ENCODE data around the gene RBFOX2. TPM values are rescaled to one million over a fixed set of nuclear protein-coding genes. Genes with fewer than 3 reads are reported as not detected.
"Not testable (repeated sequence)": the region's sequence is repeated elsewhere in the genome, so short reads cannot be mapped to it uniquely, and the experiment has no call there.

Gene RBFOX2, protein sequence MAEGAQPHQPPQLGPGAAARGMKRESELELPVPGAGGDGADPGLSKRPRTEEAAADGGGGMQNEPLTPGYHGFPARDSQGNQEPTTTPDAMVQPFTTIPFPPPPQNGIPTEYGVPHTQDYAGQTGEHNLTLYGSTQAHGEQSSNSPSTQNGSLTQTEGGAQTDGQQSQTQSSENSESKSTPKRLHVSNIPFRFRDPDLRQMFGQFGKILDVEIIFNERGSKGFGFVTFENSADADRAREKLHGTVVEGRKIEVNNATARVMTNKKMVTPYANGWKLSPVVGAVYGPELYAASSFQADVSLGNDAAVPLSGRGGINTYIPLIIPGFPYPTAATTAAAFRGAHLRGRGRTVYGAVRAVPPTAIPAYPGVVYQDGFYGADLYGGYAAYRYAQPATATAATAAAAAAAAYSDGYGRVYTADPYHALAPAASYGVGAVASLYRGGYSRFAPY
- total RNA-seq = 10 to 100 TPM; 46.6 to 82.7 (median 62.1) TPM

DNA sequence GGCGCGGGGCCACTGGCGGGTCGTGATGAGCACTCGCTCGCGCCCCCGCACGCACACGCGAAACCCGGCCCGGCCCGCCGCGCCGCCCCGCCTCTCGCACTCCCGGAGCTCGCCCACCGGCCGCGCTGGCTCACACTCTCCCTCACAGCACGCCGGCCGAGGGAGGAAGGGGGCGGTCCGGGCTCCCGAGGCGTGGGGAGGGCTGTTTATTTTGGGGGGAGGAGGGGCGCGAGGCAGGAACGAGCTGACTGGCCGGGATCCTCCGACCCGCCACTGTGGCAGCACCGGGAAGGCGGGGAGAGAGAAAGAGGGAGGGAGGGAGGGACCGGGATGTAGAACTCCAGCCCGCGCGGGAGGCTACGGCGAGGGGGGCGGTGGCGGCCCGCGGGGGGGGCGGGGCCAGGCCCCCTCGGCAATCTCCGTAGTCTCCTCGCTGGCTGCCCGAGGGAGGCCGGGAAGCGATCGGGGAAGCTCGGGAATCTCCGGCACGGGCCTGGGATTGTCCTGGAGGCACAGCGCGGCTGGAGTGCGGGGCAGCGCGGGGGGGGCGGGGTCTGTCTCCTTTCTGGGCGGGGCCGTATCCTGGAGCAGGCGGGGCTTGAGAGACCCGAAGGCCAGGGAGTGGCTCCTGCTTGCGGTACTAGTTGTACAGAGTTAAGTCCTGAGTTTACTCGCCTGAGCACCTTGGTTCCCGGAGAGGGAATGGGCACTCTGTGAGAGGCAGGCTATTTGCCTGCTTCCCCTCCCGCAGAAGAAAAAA lies at the start of gene RBFOX2:
Gene RBFOX2, minus strand, starts transcription at position 179 of the 760 bp plus-strand sequence. CDS start 399 bp downstream, outside the sequence.
- H3K27ac ChIP-seq = peak within 1 kb of the TSS; percentile 94
- H3K9me3 ChIP-seq = no peaks in the 10 kb centered on the region
- TF ChIP-seq EP300 (IDR thresholded peaks at IDR 0.05) (no peak), POLR2AphosphoS5 (IDR thresholded peaks at IDR 0.05) (peak in 1 of 3 donors; percentile 46)
- no peaks in the 10 kb centered on the region for H3K27me3 ChIP-seq
- H3K36me3 ChIP-seq = no peaks in the 10 kb centered on the region
- under 1% methylated on average over 27 of the region's 74 CpGs for WGBS
- H3K4me3 ChIP-seq = peak within 1 kb of the TSS; percentile 84
- H3K4me1 ChIP-seq = peaks cover 27% of the 10 kb centered on the region
- DNase-seq (ENCODE audit: low spot score in 2 of 2) = peak; percentile 97 to 98

DNA sequence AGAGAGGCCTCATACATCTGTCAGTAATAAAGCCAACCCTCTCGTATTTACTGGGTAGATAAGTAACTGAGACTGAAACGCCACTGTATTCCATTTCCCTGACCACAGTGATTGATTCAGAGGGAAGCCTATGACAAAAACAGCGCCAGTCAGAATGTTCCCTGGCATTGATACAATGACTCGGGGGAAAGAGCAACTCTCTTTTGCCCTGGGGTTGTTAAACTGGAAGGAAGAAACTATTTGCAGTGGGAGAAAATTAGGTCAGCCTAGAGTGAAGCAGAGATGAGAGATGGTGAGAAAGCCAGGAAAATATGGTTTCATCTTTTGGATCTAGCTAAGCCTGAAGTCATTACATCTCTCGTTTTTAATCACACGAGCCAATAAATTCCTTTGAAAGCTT lies 48.6 kb upstream of the RBFOX2 start:
- no peaks in the 10 kb centered on the region for H3K9me3 ChIP-seq
- no peaks in the 10 kb centered on the region for H3K36me3 ChIP-seq
- DNase-seq (ENCODE audit: low spot score in 2 of 2) = no peak
- WGBS = 22% methylated on average over 6 of the region's 6 CpGs
- peak overlapping the region; percentile 49 for H3K27ac ChIP-seq
- TF ChIP-seq CTCF (IDR thresholded peaks at IDR 0.05) = no peak
- TF ChIP-seq POLR2A (IDR thresholded peaks at IDR 0.05) = no peak
- TF ChIP-seq POLR2AphosphoS5 (IDR thresholded peaks at IDR 0.05) = no peak
- no peak for TF ChIP-seq EP300 (IDR thresholded peaks at IDR 0.05)
- peaks cover 6% of the 10 kb centered on the region for H3K4me1 ChIP-seq
- H3K4me3 ChIP-seq = no peak overlapping the region
- no peaks in the 10 kb centered on the region for H3K27me3 ChIP-seq

DNA sequence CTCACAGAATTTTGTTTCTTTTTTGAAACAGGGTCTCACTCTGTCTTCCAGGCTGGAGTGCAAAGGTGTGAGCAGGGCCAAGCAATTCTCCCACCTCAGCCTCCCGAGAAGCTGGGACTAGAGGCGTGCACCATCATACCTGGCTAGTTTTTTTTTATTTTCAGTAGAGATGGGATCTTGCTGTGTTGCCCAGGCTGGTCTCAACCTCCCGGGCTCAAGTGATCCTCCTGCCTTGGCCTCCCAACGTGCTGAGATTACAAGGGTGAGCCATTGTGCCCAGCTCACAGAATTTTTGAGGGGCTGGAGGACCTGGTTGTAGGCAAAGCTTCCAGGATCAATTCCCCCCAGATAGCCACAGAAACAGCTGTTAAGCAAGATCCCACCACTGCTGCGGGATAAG lies 47.1 kb upstream of the RBFOX2 start:
- TF ChIP-seq POLR2AphosphoS5 (IDR thresholded peaks at IDR 0.05) = no peak
- TF ChIP-seq CTCF (IDR thresholded peaks at IDR 0.05) = no peak
- TF ChIP-seq POLR2A (IDR thresholded peaks at IDR 0.05) = no peak
- no peak for TF ChIP-seq EP300 (IDR thresholded peaks at IDR 0.05)
- Histone ChIP-seq H3K36me3 (no peaks in the 10 kb centered on the region), H3K27me3 (no peaks in the 10 kb centered on the region), H3K4me3 (no peak overlapping the region), H3K27ac (no peak overlapping the region), H3K9me3 (no peaks in the 10 kb centered on the region), H3K4me1 (peaks cover 6% of the 10 kb centered on the region)
- WGBS = 96% methylated on average over 5 of the region's 5 CpGs
- no peak for DNase-seq (ENCODE audit: low spot score in 2 of 2)

- 85% methylated on average over 5 of the region's 5 CpGs for WGBS
- no peak for DNase-seq (ENCODE audit: low spot score in 2 of 2)
- Histone ChIP-seq H3K4me3 (no peak overlapping the region), H3K4me1 (peaks cover 6% of the 10 kb centered on the region), H3K9me3 (no peaks in the 10 kb centered on the region), H3K36me3 (no peaks in the 10 kb centered on the region), H3K27me3 (no peaks in the 10 kb centered on the region), H3K27ac (no peak overlapping the region)
- no peak for TF ChIP-seq EP300 (IDR thresholded peaks at IDR 0.05)
- TF ChIP-seq CTCF (IDR thresholded peaks at IDR 0.05) = no peak
- TF ChIP-seq POLR2AphosphoS5 (IDR thresholded peaks at IDR 0.05) = no peak
- TF ChIP-seq POLR2A (IDR thresholded peaks at IDR 0.05) = no peak
Measured at GRCh38 chr22:36075230-36075629, 46.6 kb upstream of the RBFOX2 start.

DNA sequence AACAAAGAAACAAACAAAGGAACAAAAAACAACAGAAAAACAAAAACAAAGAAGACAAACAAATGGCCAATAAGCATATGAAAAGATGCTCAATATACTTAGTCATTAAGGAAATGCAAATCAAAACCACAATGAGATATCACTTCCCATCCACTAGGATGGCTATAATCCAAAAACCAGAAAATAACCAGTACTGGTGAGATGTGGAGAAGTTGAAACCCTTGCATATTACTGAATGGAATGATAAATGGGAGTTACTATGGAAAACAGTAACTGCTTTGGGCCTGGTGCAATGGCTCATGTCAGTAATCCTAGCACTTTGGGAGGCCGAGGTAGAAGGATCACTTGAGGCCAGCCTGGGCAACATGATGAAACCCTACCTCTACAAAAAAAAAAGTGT lies 44.9 kb upstream of the RBFOX2 start:
- Histone ChIP-seq H3K4me3 (no peak overlapping the region), H3K27ac (no peak overlapping the region), H3K36me3 (no peaks in the 10 kb centered on the region), H3K9me3 (no peaks in the 10 kb centered on the region), H3K4me1 (peaks cover 6% of the 10 kb centered on the region), H3K27me3 (no peaks in the 10 kb centered on the region)
- TF ChIP-seq POLR2AphosphoS5 (IDR thresholded peaks at IDR 0.05) = no peak
- no peak for TF ChIP-seq CTCF (IDR thresholded peaks at IDR 0.05)
- no peak for TF ChIP-seq POLR2A (IDR thresholded peaks at IDR 0.05)
- no peak for TF ChIP-seq EP300 (IDR thresholded peaks at IDR 0.05)
- WGBS = 94% methylated on average over 1 of the region's 1 CpG
- no peak for DNase-seq (ENCODE audit: low spot score in 2 of 2)

GRCh38 chr22:36070645-36071044 lies 42.0 kb upstream of the RBFOX2 start:
- not testable (repeated sequence) for H3K36me3 ChIP-seq; H3K4me3 ChIP-seq; H3K9me3 ChIP-seq; H3K27me3 ChIP-seq; H3K27ac ChIP-seq; DNase-seq (ENCODE audit: low spot score in 2 of 2)
- WGBS = 100% methylated on average over 2 of the region's 2 CpGs
- peaks cover 11% of the 10 kb centered on the region for H3K4me1 ChIP-seq
